Measurements from ENCODE around the gene GHRL. TPM values are rescaled to one million over a fixed set of nuclear protein-coding genes. Genes with fewer than 3 reads are reported as not detected.

The GHRL gene
- total and polyA plus RNA-seq, 2 of the 4 experiments (the other 2 are of a cell fraction), result 0.27 TPM; not detected in 1

GRCh38 chr3:10259036-10259435, 33.7 kb downstream of the GHRL start:
- dilution Hi-C loops (cut with HindIII; ENCODE audit: low sequenced_read_pairs, unreplicated experiment) (no loop called here), in situ Hi-C loops (cut with MboI; ENCODE audit: low sequenced_read_pairs) (no loop called here), intact Hi-C loops (cut with micrococcal nuclease) (no loop called here)
- H3K27ac ChIP-seq (ENCODE audit: insufficient read depth, low read length), result no peak overlapping the region
- H2AK5ac ChIP-seq (ENCODE audit: low read depth, low read length), result no peak overlapping the region
- H3K56ac ChIP-seq (ENCODE audit: extremely low read depth, insufficient read depth, low read length), result no peak overlapping the region
- no peak overlapping the region for H2BK20ac ChIP-seq (ENCODE audit: low read depth, low read length)
- H2BK15ac ChIP-seq (ENCODE audit: low read depth, low read length), result no peak overlapping the region
- no peak overlapping the region for H3K4ac ChIP-seq (ENCODE audit: low read depth, low read length)
- H3K27me3 ChIP-seq (ENCODE audit: control insufficient read depth, insufficient read depth, low read length), result no peaks in the 10 kb centered on the region
- H4K5ac ChIP-seq (ENCODE audit: low read depth, low read length), result no peak overlapping the region
- ChIA-PET CTCF (no interaction called here), POLR2A (ENCODE audit: unreplicated experiment) (no interaction called here)
- H3K18ac ChIP-seq (ENCODE audit: low read depth, low read length), result no peak overlapping the region
- peaks cover 26 to 69% of the 10 kb centered on the region in 2 experiments for H3K79me1 ChIP-seq (ENCODE audit: low read depth in 1 of 2, low read length in 2 of 2)
- no peak overlapping the region for H4K91ac ChIP-seq (ENCODE audit: insufficient read depth, low read depth, low read length)
- no peak for TF ChIP-seq CTCF (conservative IDR thresholded peaks at IDR 0.05; ENCODE audit: low read depth, low read length)
- no peak for TF ChIP-seq FOS (IDR thresholded peaks at IDR 0.05; ENCODE audit: low read depth, low read length)
- TF ChIP-seq RAD21 (IDR thresholded peaks at IDR 0.05; ENCODE audit: low read length), result no peak
- TF ChIP-seq SMC3 (IDR thresholded peaks at IDR 0.05; ENCODE audit: low read depth, low read length), result no peak
- TF ChIP-seq RCOR1 (IDR thresholded peaks at IDR 0.05; ENCODE audit: insufficient replicate concordance, low read length), result no peak
- TF ChIP-seq, protein P1, sequence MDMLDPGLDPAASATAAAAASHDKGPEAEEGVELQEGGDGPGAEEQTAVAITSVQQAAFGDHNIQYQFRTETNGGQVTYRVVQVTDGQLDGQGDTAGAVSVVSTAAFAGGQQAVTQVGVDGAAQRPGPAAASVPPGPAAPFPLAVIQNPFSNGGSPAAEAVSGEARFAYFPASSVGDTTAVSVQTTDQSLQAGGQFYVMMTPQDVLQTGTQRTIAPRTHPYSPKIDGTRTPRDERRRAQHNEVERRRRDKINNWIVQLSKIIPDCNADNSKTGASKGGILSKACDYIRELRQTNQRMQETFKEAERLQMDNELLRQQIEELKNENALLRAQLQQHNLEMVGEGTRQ (IDR thresholded peaks at IDR 0.05; ENCODE audit: low read depth, low read length), result no peak
- TF ChIP-seq POLR2A (IDR thresholded peaks at IDR 0.05; ENCODE audit: low read depth, low read length), result no peak
- TF ChIP-seq ELK1 (IDR thresholded peaks at IDR 0.05; ENCODE audit: borderline replicate concordance, low read depth, low read length), result no peak
- TF ChIP-seq MAFK (IDR thresholded peaks at IDR 0.05; ENCODE audit: low read depth, low read length), result no peak
- no peak for TF ChIP-seq BHLHE40 (IDR thresholded peaks at IDR 0.05; ENCODE audit: low read depth, low read length)
- TF ChIP-seq RFX5 (IDR thresholded peaks at IDR 0.05; ENCODE audit: low read depth, low read length), result no peak
- TF ChIP-seq CHD1 (IDR thresholded peaks at IDR 0.05; ENCODE audit: low read depth, low read length), result no peak
- no peak for TF ChIP-seq MAZ (IDR thresholded peaks at IDR 0.05; ENCODE audit: borderline replicate concordance, low read depth, low read length)
- TF ChIP-seq NFE2L2 (IDR thresholded peaks at IDR 0.05; ENCODE audit: low read depth, low read length), result no peak
- no peak for TF ChIP-seq MXI1 (IDR thresholded peaks at IDR 0.05; ENCODE audit: borderline replicate concordance, low read depth, low read length)
- H3K23ac ChIP-seq (ENCODE audit: low read depth, low read length), result no peak overlapping the region
- H3K9me1 ChIP-seq (ENCODE audit: insufficient read depth, low read length), result peaks cover 8% of the 10 kb centered on the region
- ATAC-seq (ENCODE audit: low read depth), result no peak
- peaks cover 38% of the 10 kb centered on the region for H3K36me3 ChIP-seq (ENCODE audit: control insufficient read depth, insufficient read depth, low read length)
- H2AK9ac ChIP-seq (replicated peaks; ENCODE audit: low read depth, low read length, poor library complexity), result no peak overlapping the region
- H3K9me3 ChIP-seq (ENCODE audit: control insufficient read depth, insufficient read depth, low read length), result no peaks in the 10 kb centered on the region
- no peak for DNase-seq
- H4K8ac ChIP-seq (ENCODE audit: low read depth in 2 of 2, low read length in 2 of 2), result no peak overlapping the region
- no peak overlapping the region for H3K9ac ChIP-seq (ENCODE audit: low read depth, low read length)
- H3K14ac ChIP-seq (replicated peaks; ENCODE audit: low read depth, low read length), result no peak overlapping the region
- no peak overlapping the region for H3K4me3 ChIP-seq (ENCODE audit: insufficient read depth, low read depth, low read length)
- H2AFZ ChIP-seq (replicated peaks; ENCODE audit: low read length, poor library complexity), result no peak overlapping the region
- 96% methylated on average over 7 of the region's 7 CpGs; no CpG with 5 or more reads in 1 of the 2 experiments for WGBS, 2 experiments (ENCODE audit: extremely low coverage in 2 of 2, insufficient read length in 1 of 2)
- BruUV-seq (replicated peaks), result no TSS peak
- H3K4me1 ChIP-seq (ENCODE audit: control insufficient read depth, insufficient read depth, low read length), result peaks cover 4% of the 10 kb centered on the region; the same call in 1 of the 2 replicates
- H3K4me2 ChIP-seq (ENCODE audit: low read depth, low read length), result no peak overlapping the region
- H2BK120ac ChIP-seq (ENCODE audit: low read depth, low read length), result no peak overlapping the region
- H2BK5ac ChIP-seq (ENCODE audit: low read depth, low read length, poor library complexity, severe bottlenecking), result no peak overlapping the region
- H4K20me1 ChIP-seq (ENCODE audit: insufficient read depth, low read length), result peaks cover 14% of the 10 kb centered on the region

All from IMR-90 (cell line).